Muscle of back (tissue), 11 donors: ENCODE results near the gene FBXL22. TPM values are rescaled to one million over a fixed set of nuclear protein-coding genes. Genes with fewer than 3 reads are reported as not detected.

Experiments
- DNase-seq, 3 donors: peaks; one replicate each; pipeline versions ENCODE4 v3.0.0 to v3.0.0-alpha.2; 2013
- polyA plus RNA-seq, 10 donors: library from polyadenylated mRNA; unstranded; fragments of 120-200 nt; gene quantifications; one replicate each; pipeline ENCODE4 v1.2.1, GENCODE V29; 2013; ENCODE audit not compliant: insufficient read length in 10 of 10

The FBXL22 gene
- polyA plus RNA-seq, 10 donors = 17.1 to 32.8 (median 27.6) TPM

GRCh38 chr15:63587527-63587926 lies 9.7 kb upstream of the FBXL22 start:
- DNase-seq = no peak

GRCh38 chr15:63588826-63589225 lies 8.4 kb upstream of the FBXL22 start:
- DNase-seq = no peak

- no peak for DNase-seq
These were observed 3.2 kb upstream of the FBXL22 start for GRCh38 chr15:63593705-63594671.

- DNase-seq = peak in 2 of 3 donors; percentile 43 to 44
These were observed 2.1 kb upstream of the FBXL22 start for GRCh38 chr15:63595065-63595464.

- DNase-seq = no peak
These were observed 1.5 kb upstream of the FBXL22 start for GRCh38 chr15:63595688-63596087.

- DNase-seq = no peak
These were observed 530 bp upstream of the FBXL22 start for GRCh38 chr15:63596676-63597037.

GRCh38 chr15:63597821-63598220 lies 634 bp downstream of the FBXL22 start:
- DNase-seq = peak in 1 of 3 donors; percentile 27

- peak in 1 of 3 donors; percentile 58 for DNase-seq
These were observed 1.6 kb downstream of the FBXL22 start for GRCh38 chr15:63598473-63599400.

- DNase-seq = peak in 1 of 3 donors; percentile 46
These were observed 2.3 kb downstream of the FBXL22 start for GRCh38 chr15:63599401-63600000.

GRCh38 chr15:63600001-63600615 lies 2.9 kb downstream of the FBXL22 start:
- DNase-seq = no peak

GRCh38 chr15:63600616-63601025 lies 3.4 kb downstream of the FBXL22 start:
- peak; percentile 92 to 97 (median 93) for DNase-seq

GRCh38 chr15:63601026-63601703 lies 4.0 kb downstream of the FBXL22 start:
- DNase-seq = no peak

GRCh38 chr15:63601704-63602185 lies 4.6 kb downstream of the FBXL22 start:
- no peak for DNase-seq

GRCh38 chr15:63602595-63602994 lies 5.4 kb downstream of the FBXL22 start:
- no peak for DNase-seq

- DNase-seq = no peak
These were observed 6.3 kb downstream of the FBXL22 start for GRCh38 chr15:63603516-63603915.

GRCh38 chr15:63604281-63604680 lies 7.1 kb downstream of the FBXL22 start:
- DNase-seq = no peak

- DNase-seq = no peak
These were observed 7.8 kb downstream of the FBXL22 start for GRCh38 chr15:63605036-63605435.

- DNase-seq = no peak
These were observed 8.6 kb downstream of the FBXL22 start for GRCh38 chr15:63605816-63606215.

GRCh38 chr15:63606308-63606707 lies 9.1 kb downstream of the FBXL22 start:
- no peak for DNase-seq

- no peak for DNase-seq
These were observed 11.8 kb downstream of the FBXL22 start for GRCh38 chr15:63608989-63609388.

GRCh38 chr15:63609448-63609847 lies 12.3 kb downstream of the FBXL22 start:
- DNase-seq = no peak
